Right ventricle myocardium superior (tissue), 1 donor: Measurements from ENCODE around the gene GAB1. TPM values are rescaled to one million over a fixed set of nuclear protein-coding genes. Genes with fewer than 3 reads are reported as not detected.

Experiments
- ATAC-seq: fragments of 200-7000 bp; cut with Tn5 transposase; one replicate; pipeline ENCODE4 v1.9.1; 2020; ENCODE audit warnings: mild to moderate bottlenecking; ENCODE audit not compliant: poor library complexity
- DNase-seq: peaks from one replicate; pipeline ENCODE4 v3.0.0-alpha.2; 2020
- intact Hi-C: fragments of 100-400 bp; cut with DNase I; formaldehyde crosslinking; loops from one replicate; pipeline ENCODE4 v1.11.2; 2022
- total RNA-seq: library from RNA; stranded (reverse); fragmentation: NEBNext Ultra II Directional; extraction: Animal tissue kit (Norgen Biotek cat#: 25700); gene quantifications from one replicate; pipeline ENCODE4 v1.2.1, GENCODE V29; 2021
- donor health status: DM: no; HTN: yes; CAD: no; lungs with severe emphysema.

The GAB1 gene
- total RNA-seq, 1 donor from 2014 or later: 72.5 TPM

DNA sequence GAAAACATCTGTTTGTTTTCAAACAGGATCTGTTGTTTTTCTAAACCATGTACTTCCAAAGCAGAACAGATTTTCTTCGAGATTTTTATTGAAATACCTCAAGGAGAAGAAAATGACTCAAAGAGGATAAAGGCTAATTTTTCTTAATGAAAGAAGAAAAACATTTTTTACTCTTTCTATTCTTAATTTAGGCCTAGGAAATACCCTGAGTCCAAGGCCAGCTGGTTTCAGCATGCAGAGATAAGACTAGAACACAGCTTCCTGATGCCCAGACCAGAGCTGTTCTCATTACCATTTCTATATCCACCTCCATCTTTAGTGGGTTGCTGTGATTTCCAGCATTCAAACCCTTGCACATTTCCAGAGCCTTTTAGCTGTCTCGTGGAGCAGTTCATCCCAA lies 18.3 kb downstream of the GAB1 start:
- no peak for ATAC-seq
- intact Hi-C loops: no loop called here
- no peak for DNase-seq

DNA sequence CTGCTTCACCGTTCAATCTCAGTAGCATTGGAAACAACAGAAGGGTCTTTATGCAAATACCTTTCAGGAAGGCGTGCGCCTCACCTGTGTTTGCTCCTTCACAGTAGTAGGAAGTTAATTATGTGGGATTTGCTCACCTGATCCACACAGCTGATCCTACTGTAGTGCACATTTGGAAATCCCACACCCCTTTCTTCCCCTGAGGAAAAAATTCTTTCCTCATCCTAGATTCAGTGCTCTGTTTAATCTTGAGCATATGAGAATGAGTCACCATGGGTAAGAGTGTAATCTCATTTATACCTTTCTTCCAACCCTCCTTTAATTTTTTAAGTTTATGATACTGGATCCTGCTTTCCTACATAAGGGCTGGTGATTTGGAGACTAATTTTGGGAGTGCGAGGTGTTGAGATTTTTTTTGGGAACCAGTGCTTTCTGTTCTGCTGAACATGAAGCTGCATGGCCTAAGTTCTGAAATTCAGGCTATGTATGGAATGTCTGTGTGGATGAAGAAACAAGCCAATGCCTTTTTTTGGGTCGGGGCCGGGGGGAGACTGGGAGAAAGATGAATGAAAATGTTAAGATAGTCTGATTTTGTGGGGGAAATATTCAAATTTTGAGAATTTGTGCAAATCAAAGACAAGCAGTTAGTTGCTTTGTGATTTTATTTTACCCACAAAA lies 19.0 kb downstream of the GAB1 start:
- DNase-seq (no peak), ATAC-seq (peak; percentile 13)
- intact Hi-C loops: no loop called here

DNA sequence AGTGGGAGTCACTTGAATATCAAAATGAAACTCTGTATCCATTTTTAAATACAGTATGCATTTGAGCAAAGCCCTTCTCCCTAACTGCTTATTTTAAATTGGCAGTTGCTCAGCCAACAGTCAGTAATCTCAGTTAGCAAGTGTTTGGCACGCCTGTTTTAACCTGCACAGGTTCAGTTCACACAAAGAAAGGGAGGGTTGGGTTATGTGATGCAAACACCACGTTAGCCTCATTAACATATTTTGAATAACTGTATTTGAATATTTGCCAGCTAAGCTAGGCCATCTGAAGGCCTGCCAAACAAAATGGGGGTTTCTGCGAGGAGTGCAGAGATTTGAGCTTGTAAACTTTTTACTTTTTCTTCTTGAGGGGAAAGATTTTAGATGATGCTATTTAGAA lies 19.8 kb downstream of the GAB1 start:
- ATAC-seq (peak; percentile 61), DNase-seq (no peak)
- intact Hi-C loops: no loop called here

DNA sequence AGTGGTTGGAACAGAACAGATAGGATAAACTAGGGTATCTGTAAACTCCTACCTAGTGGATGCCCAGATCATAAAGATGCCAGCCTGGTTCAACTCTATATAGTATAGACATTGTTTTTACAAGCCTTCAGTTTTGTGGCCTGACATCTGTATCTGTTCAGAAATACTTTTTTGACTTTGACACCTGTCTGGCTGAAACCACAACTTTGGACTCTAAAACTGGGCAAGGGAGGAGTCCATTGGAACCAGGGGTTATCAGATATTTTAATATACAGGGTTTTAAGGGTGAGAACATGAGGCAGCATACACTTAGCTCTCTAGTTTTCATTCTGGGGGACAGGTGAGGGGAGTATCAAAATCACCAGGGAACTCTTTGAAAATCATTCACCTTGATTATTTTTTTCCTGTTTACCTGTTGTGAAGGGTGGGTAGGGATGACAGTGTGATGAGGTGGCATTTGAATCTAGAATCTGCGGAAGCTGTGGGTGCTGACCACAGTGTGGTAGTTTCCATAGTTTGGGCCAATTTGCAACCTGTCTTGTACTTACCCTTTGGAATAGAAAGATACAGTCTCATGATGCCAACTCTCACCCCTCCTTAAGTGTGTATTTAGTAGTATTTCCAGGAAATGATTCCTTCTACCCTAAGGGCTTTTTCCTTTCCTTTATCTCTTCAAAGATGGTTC lies 20.6 kb downstream of the GAB1 start:
- ATAC-seq (no peak), DNase-seq (no peak)
- intact Hi-C loops: no loop called here

DNA sequence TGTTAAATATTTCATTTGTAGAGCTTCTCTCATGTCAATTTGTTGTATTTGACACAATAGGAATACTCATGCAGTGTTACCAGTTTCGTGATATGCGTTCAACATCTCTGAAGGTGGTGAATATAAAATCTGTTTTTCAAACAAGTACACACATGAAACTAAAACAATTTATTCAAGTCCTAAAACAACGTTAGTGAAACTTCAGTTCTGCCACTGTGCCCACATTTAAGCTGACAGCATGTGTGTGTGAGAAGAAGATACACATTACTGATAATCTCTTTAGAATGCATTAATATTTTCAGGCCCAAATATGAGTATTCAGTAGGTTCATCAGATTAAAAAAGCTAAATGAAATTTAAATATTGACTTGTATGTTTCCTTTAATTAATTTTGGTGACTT lies 21.7 kb downstream of the GAB1 start:
- intact Hi-C loops: no loop called here

DNA sequence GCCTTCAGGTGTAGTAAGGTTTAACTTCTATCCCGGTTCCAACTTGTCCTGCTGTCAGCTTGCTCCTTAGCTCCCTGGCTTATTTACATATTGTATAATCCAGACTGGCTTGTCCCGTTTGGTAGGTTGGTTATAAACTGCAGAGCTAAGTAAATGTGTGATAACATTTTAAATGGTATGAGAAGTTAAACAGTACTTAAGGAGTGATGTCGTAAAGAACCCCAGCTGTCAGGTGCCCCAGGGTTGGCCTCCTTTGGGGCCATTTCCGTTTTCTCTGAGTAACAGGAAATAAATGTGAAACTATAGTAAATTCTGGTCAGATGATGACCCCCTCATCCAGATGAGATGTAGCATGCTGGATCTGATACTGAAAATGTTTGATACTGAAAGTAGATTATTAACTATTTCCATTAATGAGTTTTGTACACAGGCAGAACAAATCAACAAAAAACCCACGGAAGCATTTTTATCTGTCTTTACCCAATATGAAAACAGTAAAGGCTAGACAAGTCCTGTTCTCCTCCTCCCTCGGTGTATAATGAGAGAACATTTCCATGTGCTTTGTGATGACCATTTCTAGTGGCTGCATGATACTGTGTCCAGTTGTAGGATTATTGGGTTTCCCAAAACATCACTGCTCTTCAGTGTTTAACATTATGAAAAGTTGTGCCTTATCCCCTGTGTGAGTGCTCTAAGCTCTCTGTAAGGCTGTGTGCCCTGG lies 22.4 kb downstream of the GAB1 start:
- ATAC-seq (peak; percentile 28), DNase-seq (no peak)
- intact Hi-C loops: no loop called here

More for the DNA sequence above, 21.7 kb downstream of the GAB1 start:
- DNase-seq (no peak), ATAC-seq (no peak)

DNA sequence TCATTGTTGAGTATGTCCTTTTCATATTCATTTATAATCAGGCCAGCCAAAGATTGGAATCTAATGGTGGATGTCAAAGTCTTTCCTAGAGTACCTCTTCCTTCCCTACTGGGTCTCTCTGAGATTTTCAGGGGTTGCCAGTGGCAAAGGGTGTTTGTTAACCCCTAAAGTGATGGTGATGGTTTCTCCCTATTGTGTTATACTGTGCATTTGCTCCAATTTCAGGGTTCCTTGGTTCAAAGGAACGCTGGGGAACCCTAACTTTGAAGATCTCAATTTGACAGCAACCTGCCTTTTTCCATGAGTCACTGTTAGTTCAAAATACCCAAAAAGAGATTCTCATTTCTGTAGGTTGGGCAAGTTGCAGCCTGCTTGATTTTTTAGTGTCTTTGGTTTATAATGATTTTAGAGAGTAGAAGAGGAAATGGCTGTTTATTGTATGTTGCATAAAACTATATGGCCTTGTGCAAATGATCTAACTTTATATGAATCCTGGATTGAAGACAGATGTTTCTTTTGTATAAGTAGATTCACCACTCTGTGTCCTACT lies 23.0 kb downstream of the GAB1 start:
- intact Hi-C loops: no loop called here
- DNase-seq (no peak), ATAC-seq (no peak)

DNA sequence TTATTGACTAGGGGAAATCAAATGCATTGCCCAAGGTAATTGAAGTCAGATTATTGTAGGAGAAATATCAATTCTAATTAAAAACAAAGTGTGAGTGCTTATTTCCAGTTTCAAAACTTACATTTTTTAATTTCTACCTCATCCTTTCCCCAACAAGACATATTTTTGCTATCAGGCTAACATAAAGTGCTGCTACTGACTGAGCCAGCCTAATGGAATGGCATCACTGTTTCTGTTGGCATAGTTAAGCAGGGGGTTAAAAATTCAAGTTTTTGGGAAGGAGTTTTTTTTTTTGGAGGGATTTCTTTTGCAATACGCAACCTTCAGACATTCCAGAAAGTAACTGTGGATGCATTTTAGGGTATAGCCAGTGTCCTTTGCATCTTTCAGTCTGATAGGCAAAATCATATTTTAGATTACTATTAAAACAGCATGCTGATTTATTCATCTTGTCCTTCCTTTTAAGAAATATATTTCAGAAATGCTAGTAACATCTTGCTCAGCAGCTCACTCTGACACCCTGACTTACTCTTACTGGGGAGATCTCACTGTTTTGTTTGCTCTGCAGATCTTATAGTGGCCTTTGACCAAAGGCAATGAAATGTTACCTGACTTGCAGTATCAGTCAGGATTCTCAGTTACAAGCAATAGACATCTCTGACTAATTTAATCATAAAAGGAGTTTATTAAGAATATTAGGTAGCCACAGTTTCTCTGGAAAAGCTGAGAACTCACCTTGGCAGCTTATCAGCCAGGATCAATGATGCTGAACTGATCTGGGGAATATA lies 24.4 kb downstream of the GAB1 start:
- ATAC-seq (no peak), DNase-seq (no peak)
- intact Hi-C loops: no loop called here

DNA sequence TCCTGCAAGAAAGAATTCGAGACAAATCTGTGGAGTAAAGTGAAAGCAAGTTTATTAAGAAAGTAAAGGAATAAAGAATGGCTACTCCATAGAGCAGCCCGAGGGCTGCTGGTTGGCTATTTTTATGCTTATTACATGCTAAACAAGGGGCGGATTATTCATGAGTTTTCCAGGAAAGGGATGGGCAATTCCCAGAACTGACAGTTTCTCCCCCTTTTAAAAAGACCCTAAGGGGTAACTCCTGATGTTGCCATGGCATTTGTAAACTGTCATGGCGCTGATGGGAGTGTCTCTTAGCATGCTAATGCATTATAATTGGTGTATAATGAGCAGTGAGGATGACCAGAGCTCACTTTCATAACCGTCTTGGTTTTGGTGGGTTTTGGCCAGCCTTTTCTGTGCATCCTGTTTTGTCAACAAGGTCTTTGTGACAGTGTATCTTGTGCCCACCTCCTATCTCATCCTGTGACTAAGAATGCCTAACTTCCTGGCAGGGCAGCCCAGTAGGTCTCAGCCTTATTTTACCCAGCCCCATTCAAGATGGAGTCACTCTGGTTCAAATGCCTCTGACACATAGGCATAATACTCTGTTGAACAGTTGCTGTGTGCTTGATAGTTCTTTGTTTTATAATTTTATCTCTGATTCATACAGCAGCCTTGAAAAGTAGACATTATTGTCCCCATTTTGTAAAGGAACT lies 25.8 kb downstream of the GAB1 start:
- ATAC-seq (no peak), DNase-seq (no peak)
- intact Hi-C loops: no loop called here

DNA sequence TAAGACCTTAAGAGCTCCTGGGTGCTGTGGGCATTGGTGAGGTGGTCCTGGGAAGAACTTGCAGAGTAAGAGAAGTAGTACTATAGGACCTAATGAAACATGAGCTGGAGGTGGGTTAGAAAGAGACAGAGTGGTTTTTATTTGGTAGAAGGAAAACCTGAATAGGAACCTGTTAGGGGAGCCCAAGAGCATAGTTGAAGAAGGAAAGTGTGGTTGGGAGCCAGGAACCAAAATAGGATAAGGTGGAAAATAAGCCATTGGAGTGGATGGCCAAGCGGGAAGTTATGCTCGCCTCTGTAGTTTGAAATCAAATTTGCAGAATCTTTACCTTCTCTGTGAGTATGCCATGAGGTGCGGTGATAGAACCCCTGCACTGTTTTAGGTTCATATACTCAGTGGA lies 26.7 kb downstream of the GAB1 start:
- peak; percentile 39 for ATAC-seq

DNA sequence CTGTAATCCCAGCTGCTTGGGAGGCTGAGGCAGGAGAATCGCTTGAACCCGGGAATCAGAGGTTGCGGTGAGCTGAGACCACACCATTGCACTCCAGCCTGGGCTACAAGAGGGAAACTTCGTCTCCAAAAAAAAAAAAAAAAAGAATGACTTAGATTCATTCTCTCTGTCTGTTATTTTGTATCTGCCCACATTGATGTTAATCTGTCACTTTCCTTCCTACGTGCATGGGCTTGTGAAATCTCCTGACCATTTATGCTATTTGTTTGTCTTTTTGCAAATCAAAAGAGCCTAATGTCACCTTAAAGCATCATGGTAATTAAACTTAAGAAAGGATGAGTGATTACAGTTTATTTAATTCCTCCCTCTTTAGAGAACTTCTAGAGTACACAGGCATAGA lies 27.4 kb downstream of the GAB1 start:
- no peak for ATAC-seq
- intact Hi-C loops: no loop called here
- DNase-seq: no peak

More for the DNA sequence above, 26.7 kb downstream of the GAB1 start:
- no peak for DNase-seq
- intact Hi-C loops: no loop called here

DNA sequence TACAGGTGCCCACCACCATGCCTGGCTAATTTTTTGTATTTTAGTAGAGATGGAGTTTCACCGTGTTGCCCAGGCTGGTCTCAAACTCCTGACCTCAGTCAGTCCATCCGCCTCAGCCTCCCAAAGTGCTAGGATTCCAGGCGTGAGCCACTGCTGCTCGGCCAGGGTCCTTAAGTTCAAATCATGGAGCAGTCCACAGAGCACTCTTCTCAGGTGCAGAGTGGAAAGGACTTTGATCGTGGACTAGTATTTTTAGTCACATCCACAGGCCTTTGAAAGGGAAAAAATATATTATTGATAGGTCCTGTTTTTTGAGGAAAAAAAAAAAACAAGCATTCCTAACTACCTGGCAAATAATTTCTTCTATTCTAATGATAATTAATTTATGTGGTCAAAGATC lies 31.2 kb downstream of the GAB1 start:
- DNase-seq (no peak), ATAC-seq (no peak)
- intact Hi-C loops: no loop called here

DNA sequence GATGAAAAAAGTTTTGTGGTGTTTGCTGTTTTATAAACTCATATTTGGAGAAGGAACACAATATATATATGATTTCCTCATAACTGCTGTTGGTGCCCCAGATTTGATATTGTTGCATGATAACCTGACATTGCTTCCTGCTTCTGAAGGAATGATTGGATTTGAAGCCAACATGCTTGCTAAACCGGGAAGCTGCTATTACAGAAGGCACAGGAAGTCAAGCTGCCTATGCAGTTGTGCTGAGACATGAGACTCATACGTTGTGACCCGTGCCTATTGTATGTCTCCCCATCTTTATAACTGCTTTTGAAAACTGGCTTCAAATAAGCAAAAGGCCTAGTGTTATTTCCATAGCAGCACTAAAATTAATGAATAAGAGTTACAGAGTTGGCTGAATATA lies 32.9 kb downstream of the GAB1 start:
- intact Hi-C loops: no loop called here
- ATAC-seq: peak; percentile 54

DNA sequence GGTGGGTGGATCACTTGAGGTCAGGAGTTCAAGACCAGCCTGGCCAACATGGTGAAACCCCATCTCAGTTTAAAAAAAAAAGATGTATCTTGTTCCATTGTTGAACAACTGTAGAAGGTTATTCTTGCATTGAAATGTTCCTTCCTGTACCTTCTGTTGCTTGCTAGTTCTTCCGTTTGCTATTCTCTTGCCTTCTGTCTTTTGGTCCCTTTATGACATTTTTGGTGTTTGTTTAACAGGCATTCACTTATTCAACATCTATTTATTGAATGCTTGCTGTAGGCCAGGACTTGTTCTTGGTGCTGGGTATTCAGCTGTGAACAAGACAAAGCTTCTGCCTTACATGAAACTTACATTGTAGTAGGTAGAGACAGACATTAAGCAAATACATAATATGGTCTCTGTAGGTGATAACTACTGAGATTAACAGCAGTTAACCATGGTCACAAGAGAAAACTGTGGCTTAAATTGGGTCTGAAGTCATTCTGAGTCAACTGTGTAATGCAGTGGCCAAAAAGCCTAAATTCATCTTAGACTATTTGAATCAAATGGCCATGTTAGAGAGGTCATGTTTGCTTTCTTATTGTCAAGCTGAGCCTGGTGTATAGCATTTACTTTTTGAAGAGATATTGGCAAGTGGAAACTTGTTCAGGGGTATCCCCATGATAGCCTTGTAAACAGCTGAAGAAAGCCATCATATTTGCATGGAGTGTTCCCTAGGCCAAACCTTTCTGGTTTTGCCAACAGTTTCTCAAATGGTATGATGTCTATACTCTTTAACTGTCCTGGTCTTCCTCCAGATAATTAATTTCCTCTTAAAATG lies 35.6 kb downstream of the GAB1 start:
- no peak for ATAC-seq

More for the DNA sequence above, 32.9 kb downstream of the GAB1 start:
- DNase-seq: no peak

DNA sequence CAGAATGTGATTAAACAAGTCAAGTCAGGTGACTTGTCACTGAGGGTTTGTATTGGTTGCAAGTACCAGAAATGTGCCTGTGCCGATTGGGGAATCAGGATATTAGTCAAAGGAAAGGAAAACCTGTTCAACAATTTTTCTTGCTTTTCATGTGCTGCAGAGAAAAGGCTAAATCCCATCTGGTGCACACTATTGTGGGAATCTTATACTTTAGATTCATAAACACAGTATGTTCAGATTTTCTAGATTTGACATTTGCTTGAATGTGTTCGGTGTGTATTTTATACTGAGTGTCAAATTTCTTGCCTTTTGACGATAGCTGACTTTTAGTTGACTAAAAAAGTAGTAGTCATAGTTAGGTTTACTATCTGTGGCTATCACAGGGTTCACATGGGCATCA lies 37.6 kb downstream of the GAB1 start:
- intact Hi-C loops: no loop called here
- DNase-seq: no peak
- no peak for ATAC-seq

More for the DNA sequence above, 35.6 kb downstream of the GAB1 start:
- DNase-seq: no peak
- intact Hi-C loops: no loop called here

DNA sequence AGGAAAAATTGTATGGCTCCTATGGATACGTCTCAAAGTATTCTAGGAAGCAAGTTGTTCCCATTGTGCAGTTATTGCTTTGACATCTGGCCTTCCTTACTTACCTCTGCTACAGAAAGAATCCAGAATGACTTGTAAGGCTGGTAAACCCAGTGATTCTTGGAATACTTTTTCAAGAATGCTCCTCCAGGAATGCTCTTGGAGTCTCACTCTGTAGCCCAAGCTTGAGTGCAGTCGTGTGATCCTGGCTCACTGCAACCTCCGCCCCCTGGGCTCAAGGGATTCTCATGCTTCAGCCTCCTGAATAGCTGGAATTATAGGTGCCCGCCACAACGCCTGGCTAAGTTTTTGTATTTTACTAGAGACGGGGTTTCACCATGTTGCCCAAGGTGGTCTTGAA lies 38.1 kb downstream of the GAB1 start:
- intact Hi-C loops: no loop called here
- no peak for DNase-seq
- ATAC-seq: no peak

DNA sequence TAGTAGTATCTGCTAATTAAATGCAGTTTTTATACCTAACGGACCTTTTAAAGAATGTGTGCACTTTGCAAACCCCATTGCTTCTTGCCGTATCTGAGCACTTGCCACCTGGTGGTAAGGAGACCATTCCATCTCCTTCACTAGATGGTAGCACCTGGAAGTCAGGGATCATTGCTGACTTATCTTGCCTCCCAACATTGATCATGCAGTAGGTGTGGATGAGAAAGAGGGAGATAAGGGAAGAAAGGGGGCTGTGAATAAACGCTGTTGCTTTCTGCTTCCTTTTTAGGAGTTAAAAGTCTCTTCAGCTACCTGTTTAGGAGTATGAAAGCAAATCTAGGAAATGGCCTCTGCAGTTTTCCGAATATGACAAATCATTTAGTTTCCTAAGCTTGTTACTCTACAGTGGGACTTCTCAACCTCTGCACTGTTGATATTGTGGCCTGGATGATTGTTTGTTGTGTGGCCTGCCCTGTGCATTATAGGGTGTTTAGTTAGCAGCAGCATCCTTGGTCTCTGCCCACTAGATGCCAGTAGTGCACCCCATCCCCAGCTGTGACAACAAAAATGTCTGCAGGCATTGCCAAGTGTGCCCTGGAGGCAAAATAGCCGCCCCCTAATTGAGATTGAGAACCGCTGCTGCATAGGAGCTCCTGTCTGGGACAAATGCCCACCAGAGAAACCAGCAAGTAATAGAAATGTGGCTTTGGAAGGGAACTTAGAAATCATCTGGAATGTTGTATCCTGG lies 38.8 kb downstream of the GAB1 start:
- peak; percentile 73 for ATAC-seq
- intact Hi-C loops: no loop called here
- no peak for DNase-seq
